GM13976 (cell line): ENCODE results near the gene DDX59.

ENCODE experiments used
- DNase-seq: peaks from one replicate; pipeline ENCODE4 v3.0.0; 2012; ENCODE audit warnings: low spot score
- CTCF ChIP-seq: IDR thresholded peaks from 2 replicates; pipeline ENCODE4 v1.5.1; 2012; ENCODE audit warnings: borderline replicate concordance, mild to moderate bottlenecking; ENCODE audit not compliant: insufficient read depth; ENCODE audit errors: extremely low read depth, missing control alignments, control extremely low read depth
- in situ Hi-C: fragments of 300-500 bp; cut with MboI; formaldehyde crosslinking; loops from one replicate; pipeline ENCODE4 v1.12.0; 2022; ENCODE audit warnings: low sequenced_read_pairs, mixed read lengths, inconsistent platforms; ENCODE audit not compliant: unreplicated experiment

Gene DDX59

GRCh38 chr1:200706111-200706814 is 36.6 kb upstream of the DDX59 start:
- TF ChIP-seq CTCF = no peak
- in situ Hi-C loops = no loop called here

GRCh38 chr1:200704986-200705500 is 35.3 kb upstream of the DDX59 start:
- in situ Hi-C loops = no loop called here
- DNase-seq = no peak

More at GRCh38 chr1:200706111-200706814, 36.6 kb upstream of the DDX59 start:
- no peak for DNase-seq

GRCh38 chr1:200699871-200700270 is 30.2 kb upstream of the DDX59 start:
- no peak for DNase-seq
- TF ChIP-seq CTCF = no peak
- in situ Hi-C loops = no loop called here

More at GRCh38 chr1:200704986-200705500, 35.3 kb upstream of the DDX59 start:
- TF ChIP-seq CTCF = no peak

- TF ChIP-seq CTCF = no peak
- in situ Hi-C loops = no loop called here
- no peak for DNase-seq
Measured at GRCh38 chr1:200694738-200695137, 25.0 kb upstream of the DDX59 start.

GRCh38 chr1:200693327-200693726 is 23.6 kb upstream of the DDX59 start:
- TF ChIP-seq CTCF = no peak
- DNase-seq = no peak
- in situ Hi-C loops = no loop called here

- in situ Hi-C loops = no loop called here
- no peak for DNase-seq
- TF ChIP-seq CTCF = no peak
Measured at GRCh38 chr1:200692316-200692715, 22.6 kb upstream of the DDX59 start.
